Stimulated activated CD4-positive, alpha-beta T cell treated with anti-CD3 and anti-CD28 coated beads, Interleukin-15, amount 100 ng/mL, for 24 hours (primary cell): Measurements from ENCODE around the gene SMPX.
"Not testable (repeated sequence)": the region's sequence is repeated elsewhere in the genome, so short reads cannot be mapped to it uniquely, and the experiment has no call there.

Experiments
- DNase-seq: peaks from one replicate; pipeline ENCODE4 v3.0.0-alpha.2; 2020

SMPX gene

GRCh38 chrX:21757960-21758359 lies at the start of gene SMPX:
TSS of gene SMPX (minus strand) at chrX:21758116. CDS start at chrX:21754290, 3,826 bp downstream.
- DNase-seq = no peak

GRCh38 chrX:21806691-21807090 lies 48.8 kb upstream of the SMPX start:
- no peak for DNase-seq

GRCh38 chrX:21802839-21803238 lies 44.9 kb upstream of the SMPX start:
- no peak for DNase-seq

DNA sequence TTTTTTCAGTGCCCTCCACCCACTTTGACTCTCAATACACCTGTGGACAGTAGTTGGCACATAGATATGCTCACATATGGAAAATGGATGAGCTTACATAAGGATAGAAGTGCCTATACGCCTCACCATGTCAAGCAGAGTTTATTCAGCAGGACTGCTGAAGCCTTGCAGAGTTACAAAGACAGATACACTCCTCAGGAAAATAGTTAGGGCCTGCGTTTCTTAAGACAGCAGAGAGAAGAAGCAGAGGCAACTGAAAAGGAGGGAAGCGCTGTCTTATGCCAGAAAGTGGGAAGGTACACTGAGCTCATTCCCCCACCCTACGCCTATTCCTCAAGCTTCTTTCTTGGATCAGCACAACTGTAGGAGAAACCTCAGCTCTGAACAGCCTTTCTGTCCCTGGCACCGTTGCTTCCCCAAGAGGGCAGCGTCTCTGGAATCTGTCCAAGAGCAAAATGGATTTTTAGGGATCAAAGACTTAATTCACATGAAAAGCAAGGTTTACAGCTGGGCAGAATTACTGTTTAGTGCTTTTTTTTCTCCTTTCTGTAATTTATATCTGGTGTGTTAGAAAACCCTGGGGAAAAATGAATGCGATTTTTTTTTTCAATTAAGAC lies 44.2 kb upstream of the SMPX start:
- no peak for DNase-seq

- DNase-seq = no peak
Observed at GRCh38 chrX:21800344-21800770, 42.4 kb upstream of the SMPX start.

DNA sequence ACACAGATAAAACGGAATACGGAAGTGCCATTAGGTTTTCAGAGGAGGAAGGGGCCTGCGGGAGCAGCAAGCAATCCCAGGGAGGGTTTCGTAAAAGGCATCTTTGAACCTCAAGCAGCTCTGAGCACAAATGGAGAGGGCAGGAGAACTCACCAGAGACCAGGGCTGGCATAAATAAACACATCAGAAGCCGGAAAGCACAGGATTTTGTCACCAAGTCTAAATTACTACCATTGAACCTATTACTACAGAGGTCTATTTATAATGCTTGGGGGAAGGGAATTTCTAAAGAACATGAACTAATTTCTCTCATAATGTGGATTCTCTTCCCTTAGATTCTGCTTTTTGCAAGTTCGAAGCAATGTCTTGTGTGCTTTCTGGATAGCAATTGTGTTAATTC lies 41.9 kb upstream of the SMPX start:
- DNase-seq = no peak

- no peak for DNase-seq
Observed at GRCh38 chrX:21798677-21799219, 40.8 kb upstream of the SMPX start.

GRCh38 chrX:21781976-21782375 lies 24.1 kb upstream of the SMPX start:
- no peak for DNase-seq

- no peak for DNase-seq
Observed at GRCh38 chrX:21781525-21781924, 23.6 kb upstream of the SMPX start.

- no peak for DNase-seq
Observed at GRCh38 chrX:21779095-21779494, 21.2 kb upstream of the SMPX start.

GRCh38 chrX:21778236-21778635 lies 20.3 kb upstream of the SMPX start:
- no peak for DNase-seq

- DNase-seq = not testable (repeated sequence)
Observed at GRCh38 chrX:21775128-21775527, 17.2 kb upstream of the SMPX start.

- not testable (repeated sequence) for DNase-seq
Observed at GRCh38 chrX:21773036-21773435, 15.1 kb upstream of the SMPX start.

GRCh38 chrX:21770631-21771321 lies 12.9 kb upstream of the SMPX start:
- no peak for DNase-seq

GRCh38 chrX:21766101-21766500 lies 8.2 kb upstream of the SMPX start:
- no peak for DNase-seq

DNA sequence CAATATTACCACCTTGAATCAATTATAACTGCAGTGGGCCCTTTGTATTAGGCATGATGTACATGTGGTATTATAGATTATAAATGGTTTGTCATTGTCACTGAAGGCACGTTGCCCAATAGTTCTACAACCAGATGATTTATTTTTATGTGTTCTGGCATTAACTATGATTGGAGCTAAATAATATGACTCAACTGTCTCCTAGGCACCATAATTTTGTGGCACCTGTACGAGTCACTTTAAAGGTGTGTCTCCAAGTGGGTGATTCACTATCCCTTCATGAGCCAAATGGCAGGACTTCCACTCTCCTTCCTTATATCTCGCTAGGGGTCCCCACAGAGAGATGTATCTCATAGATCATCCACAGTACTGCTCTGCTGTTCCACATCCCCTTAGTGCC lies 6.1 kb upstream of the SMPX start:
- DNase-seq = no peak

DNA sequence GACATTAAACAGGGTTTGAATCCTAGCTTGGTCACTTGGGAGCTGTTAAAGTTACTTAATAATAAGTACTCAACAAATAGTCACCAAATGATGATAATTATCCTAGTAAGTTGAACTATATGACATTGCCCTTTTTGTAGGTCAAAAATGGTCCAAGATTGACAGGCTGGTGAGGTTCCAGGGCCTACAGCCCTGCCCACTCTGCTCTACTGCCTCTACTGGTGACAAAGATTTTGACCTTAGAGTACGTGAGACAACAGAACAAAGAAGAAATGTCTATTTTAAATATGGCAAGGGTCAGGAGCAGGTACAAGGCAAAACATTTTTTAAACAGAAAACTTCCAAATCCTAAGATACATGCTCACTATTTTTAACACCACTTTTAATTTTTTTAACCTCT lies 572 bp upstream of the SMPX start:
- DNase-seq = no peak

DNA sequence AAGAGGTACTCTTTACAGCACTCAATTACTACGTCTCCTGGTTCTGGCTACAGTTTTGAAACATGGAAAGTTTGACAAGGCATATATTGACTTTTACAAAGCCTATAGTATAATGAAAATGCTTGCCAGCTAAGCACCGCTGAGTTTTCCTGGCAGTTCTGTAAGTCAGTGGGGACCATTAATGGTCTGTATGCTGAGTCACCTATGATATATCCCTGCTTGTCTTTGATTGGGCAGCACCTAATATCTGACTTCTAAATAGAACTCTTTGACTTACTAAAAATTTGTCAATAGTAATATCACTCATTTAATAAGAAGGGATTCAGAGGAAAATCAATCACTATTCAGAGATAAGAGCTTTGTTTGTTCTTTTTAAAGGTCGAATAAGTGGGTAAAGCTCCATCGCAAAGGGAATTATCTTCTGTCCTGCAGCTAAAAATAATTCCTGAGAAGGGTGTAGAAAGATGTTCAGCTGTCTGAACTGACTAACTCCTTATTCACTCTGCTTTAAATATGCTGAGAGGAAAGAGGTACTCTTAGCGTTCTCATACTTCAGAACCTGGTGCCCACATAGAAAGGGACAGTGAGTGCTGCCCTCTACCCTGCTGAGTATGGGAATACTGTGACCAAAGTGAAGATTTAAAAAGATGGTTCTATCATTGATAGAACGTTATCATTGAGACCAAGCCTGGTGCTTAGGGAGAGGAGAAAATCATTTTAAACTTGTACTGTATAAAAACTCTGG lies 959 bp downstream of the SMPX start:
- DNase-seq = no peak

DNA sequence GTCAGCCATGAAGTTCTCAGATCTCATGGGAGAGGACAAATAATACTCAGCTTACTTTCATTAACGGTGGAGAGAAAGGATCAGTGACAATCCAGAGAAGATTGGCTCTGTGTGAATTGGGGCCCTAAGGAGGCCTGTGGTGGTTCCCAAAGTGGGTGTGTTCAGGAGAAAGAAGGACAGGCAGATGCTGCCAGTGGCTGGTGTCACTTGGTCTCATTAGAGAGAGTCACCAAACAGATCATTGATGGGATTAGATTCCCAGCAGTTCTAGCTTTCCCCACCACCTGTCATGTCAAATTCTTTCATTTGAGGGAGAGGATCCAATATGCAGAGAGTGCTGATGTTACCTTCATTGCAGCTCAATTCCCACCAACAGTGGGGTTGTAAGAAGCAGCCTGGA lies 8.0 kb downstream of the SMPX start:
- DNase-seq = no peak

DNA sequence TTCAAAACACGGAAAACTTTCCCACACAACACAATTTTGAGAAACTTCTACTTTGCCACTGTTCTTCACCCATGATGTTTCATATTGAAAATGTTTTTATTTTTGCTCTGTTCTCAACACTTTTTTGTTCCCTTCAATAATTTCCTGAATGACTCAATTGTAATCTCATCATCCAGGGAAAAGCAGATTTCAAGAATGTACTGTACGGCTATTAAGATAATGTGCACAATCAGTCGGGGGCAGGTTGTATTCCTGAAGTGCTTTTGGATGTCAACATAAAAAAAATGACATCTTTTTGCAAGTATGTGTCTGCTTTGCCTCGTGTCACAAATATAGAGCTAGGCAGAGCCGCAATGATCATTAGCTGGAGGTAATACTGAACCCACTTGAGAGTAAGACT lies 9.7 kb downstream of the SMPX start:
- DNase-seq = no peak

- no peak for DNase-seq
Observed at GRCh38 chrX:21747558-21747957, 10.4 kb downstream of the SMPX start.

- peak; percentile 54 for DNase-seq
Observed at GRCh38 chrX:21745756-21746155, 12.2 kb downstream of the SMPX start.

DNA sequence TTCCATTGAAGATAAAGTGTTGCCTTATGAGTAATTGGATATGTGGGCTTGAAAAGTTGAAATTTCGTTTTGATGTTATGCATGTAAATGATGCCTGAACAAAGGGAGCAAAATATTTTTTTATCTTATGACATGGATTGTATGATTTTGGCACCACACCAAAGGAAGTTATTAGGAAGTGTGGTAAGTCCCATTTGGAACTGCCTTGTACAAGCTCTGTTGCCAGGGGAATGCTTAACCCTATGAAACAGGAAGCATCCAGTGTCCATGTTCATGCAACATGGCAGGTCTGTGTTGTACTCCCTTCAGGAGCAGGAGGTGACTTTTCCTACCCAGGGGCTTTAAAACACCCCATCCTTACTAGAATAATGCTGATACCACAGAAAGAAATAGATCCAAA lies 13.2 kb downstream of the SMPX start:
- DNase-seq = no peak

DNA sequence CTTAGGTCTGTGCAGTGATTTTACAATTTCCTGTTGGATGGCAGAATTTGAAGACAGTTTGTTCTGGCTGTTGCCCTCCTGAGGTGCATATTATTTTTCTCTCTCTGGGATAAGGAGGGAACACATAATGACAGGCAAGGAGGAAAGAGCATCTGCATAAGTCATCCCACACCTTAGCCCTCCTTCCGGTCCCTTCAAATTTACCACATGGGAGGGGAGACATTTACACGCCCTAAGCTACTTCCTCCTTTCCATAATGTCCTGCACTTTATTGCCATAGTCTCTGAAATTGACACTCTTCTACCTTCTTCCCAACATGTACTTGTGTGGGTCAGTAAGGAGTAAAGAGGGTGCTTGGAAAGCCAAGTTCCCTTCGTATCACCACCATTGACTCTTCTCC lies 13.9 kb downstream of the SMPX start:
- DNase-seq = no peak
